ENCODE data around the gene TOLLIP. TPM values are rescaled to one million over a fixed set of nuclear protein-coding genes. Genes with fewer than 3 reads are reported as not detected.

The TOLLIP gene
- total and polyA plus RNA-seq, 9 donors = 14.1 to 60.8 (median 44.8) TPM

- H3K4me3 ChIP-seq = no peak overlapping the region
- DNase-seq = peak in 2 of 5 donors; percentile 8 to 23
- H3K27me3 ChIP-seq = peaks cover 3% of the 10 kb centered on the region
- no peaks in the 10 kb centered on the region for H3K4me1 ChIP-seq (ENCODE audit: insufficient read depth)
- intact Hi-C loops (cut with DNase I) = no loop called here
- H3K36me3 ChIP-seq = no peaks in the 10 kb centered on the region
- no peaks in the 10 kb centered on the region for H3K9me3 ChIP-seq
- 82 to 83% (median 82%) methylated on average over 29 of the region's 29 CpGs for WGBS, 3 donors
- no peak overlapping the region for H3K27ac ChIP-seq
- TF ChIP-seq, protein P1, sequence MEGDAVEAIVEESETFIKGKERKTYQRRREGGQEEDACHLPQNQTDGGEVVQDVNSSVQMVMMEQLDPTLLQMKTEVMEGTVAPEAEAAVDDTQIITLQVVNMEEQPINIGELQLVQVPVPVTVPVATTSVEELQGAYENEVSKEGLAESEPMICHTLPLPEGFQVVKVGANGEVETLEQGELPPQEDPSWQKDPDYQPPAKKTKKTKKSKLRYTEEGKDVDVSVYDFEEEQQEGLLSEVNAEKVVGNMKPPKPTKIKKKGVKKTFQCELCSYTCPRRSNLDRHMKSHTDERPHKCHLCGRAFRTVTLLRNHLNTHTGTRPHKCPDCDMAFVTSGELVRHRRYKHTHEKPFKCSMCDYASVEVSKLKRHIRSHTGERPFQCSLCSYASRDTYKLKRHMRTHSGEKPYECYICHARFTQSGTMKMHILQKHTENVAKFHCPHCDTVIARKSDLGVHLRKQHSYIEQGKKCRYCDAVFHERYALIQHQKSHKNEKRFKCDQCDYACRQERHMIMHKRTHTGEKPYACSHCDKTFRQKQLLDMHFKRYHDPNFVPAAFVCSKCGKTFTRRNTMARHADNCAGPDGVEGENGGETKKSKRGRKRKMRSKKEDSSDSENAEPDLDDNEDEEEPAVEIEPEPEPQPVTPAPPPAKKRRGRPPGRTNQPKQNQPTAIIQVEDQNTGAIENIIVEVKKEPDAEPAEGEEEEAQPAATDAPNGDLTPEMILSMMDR (IDR thresholded peaks at IDR 0.05) = no peak
- TF ChIP-seq EP300 (IDR thresholded peaks at IDR 0.05) (no peak), POLR2A (IDR thresholded peaks at IDR 0.05) (no peak)
Observed at GRCh38 chr11:1225386-1226225, 83.8 kb downstream of the TOLLIP start.

DNA sequence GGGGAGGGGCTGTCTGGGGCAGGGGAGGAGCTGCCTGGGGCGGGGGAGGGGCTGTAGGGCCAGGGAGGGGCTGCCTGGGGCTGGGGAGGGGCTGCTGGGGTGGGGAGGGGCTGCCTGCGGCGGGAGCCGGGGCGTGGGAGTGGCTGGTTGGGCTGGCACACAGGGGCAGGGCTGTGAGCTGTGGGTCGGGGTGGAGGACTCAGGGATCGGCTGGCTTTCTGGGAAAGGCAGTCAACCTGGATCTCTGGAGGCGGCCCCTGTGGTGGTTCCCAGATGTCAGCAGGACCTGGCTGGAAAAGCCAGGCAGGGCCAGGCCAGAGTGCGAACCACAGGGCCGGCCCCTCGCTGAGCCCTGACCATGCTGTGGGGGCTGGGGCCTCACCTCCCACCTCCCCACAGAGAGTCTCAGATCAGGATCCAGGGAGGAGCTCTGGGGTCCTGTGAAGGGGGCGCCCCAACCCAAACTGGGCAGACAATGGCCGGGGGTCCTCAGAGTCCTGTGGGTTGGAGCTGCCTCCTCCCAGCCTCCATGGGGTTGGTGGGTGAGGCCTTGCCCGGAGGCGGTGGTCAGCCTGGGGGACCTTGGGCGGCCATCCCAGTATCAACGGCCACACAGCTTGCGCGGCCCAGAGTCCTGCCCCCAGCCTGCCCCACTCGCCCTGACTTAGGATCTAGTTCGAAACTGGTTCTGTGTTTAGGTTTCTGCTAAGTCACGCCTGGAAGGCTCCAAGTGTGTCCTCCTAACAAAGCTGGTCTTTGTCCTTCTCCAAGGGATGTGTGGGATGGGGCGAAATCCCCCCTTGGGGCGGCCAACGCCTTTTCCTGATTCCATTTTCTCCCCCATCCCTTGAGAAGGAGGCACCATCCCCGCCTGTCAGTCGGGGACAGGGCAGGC is 84.7 kb downstream of the TOLLIP start:
- H3K4me1 ChIP-seq (ENCODE audit: insufficient read depth) = no peaks in the 10 kb centered on the region
- H3K9me3 ChIP-seq = no peaks in the 10 kb centered on the region
- TF ChIP-seq, protein P1 (IDR thresholded peaks at IDR 0.05) = no peak
- TF ChIP-seq POLR2A (IDR thresholded peaks at IDR 0.05) (no peak), EP300 (IDR thresholded peaks at IDR 0.05) (no peak)
- peaks cover 3% of the 10 kb centered on the region for H3K27me3 ChIP-seq
- DNase-seq = peak in 2 of 5 donors; percentile 15 to 30
- H3K27ac ChIP-seq = no peak overlapping the region
- 50 to 68% (median 61%) methylated on average over 26 to 27 of the region's 27 CpGs for WGBS, 3 donors
- intact Hi-C loops (cut with DNase I) = no loop called here
- H3K4me3 ChIP-seq = no peak overlapping the region
- no peaks in the 10 kb centered on the region for H3K36me3 ChIP-seq

Small RNA genes within 50 kb of the gene (microRNA-seq; reads per million reads assigned to microRNA genes)
- gene MIR6744 = 0 reads per million in 3 donors

Small RNA genes within 50 kb of the gene (small RNA-seq; reads per million reads assigned to genes)
- gene MIR6744 = not detected

Other genes with a start within 250 kb of the TOLLIP start
- gene MUC2, start 234.8 kb downstream of the TOLLIP start, total RNA-seq = 1 to 10 TPM in 1 of 7 donors, under 1 TPM in 3, not detected in 3; 0.02 to 3.3 (median 0.27) TPM
- under 1 TPM in 1 of 2 donors, not detected in 1; 0.02 TPM for gene MUC2, start 234.8 kb downstream of the TOLLIP start, polyA plus RNA-seq
- under 1 TPM in 1 of 7 donors, not detected in 6; 0.03 TPM for gene MUC5AC, start 151.7 kb downstream of the TOLLIP start, total RNA-seq
- gene MUC5AC, start 151.7 kb downstream of the TOLLIP start, polyA plus RNA-seq = not detected
- gene MUC5B, start 86.6 kb downstream of the TOLLIP start, total RNA-seq = 10 to 100 TPM in 1 of 7 donors, 1 to 10 TPM in 3, under 1 TPM in 2, not detected in 1; 0.05 to 35.3 (median 2.6) TPM
- under 1 TPM; 0.02 TPM for gene MUC5B, start 86.6 kb downstream of the TOLLIP start, polyA plus RNA-seq
- 1 to 10 TPM in 3 of 7 donors, under 1 TPM in 4; 0.35 to 1.5 (median 0.68) TPM for gene BRSK2, start 80.3 kb upstream of the TOLLIP start, total RNA-seq
- under 1 TPM; 0.22 to 0.52 TPM for gene BRSK2, start 80.3 kb upstream of the TOLLIP start, polyA plus RNA-seq
- 10 to 100 TPM; 28.5 to 47.2 (median 31.3) TPM for gene MOB2, start 177.1 kb upstream of the TOLLIP start, total RNA-seq
- 10 to 100 TPM; 32.0 to 50.1 TPM for gene MOB2, start 177.1 kb upstream of the TOLLIP start, polyA plus RNA-seq

All from ovary (tissue), 9 donors.